HG03025 (cell line): ENCODE measurements around the gene TGM1.

Experiments
- ATAC-seq: cut with Tn5 transposase; IDR thresholded peaks from one replicate; pipeline ENCODE4 v1.9.1; 2021; ENCODE audit warnings: mild to moderate bottlenecking, moderate library complexity; ENCODE audit not compliant: unreplicated experiment, low FRiP score

Gene TGM1

DNA sequence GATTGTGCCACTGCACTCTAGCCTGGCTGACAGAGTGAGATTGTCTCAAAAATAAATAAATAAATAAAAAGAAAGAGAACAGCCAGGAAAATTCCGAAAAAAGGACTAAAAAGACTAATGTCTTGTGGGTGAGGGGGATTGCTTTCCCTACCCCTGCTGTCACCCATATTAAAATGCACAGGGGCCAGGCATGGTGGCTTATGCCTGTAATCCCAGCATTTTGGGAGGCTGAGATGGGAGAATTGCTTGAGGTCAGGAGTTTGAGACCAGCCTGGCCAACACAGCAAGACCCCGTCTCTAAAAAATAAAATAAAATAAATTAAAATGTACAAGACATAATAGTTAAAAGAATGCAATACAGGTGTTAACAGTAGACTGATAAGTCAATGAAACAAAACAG, 30.5 kb upstream of the TGM1 start:
- ATAC-seq: no peak

DNA sequence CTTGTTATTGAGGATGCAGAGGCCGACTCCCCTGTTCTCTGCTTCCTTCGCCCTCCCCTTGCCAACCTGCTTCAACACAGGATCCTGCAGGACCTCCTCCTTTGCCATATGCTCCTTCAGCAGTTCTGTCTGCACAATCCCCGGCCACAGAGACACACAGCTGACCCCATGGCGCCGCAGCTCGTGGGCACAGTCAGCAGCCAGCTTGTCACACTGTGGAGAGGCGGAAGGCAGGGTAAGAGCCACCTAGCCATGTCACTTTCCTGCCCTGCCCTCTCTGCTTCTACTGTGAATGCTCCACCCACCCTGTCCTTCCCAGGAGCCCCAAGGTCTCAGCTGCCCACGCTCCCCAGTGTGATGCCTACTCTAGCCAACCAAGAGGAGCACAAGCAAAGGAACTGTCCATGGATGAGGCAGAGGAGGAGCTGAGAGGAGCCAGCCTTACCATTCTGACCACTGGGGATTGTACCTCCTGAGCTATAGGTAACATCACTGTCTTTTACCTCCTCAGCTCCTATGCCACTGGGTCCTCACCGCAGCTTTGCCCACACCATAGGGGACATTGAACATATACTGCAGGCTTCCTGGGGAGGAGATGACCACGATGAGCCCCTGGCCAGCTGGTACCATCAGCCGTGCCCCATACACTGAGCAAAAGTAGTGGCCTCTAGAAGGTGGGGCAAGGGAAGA, 29.3 kb upstream of the TGM1 start:
- no peak for ATAC-seq

DNA sequence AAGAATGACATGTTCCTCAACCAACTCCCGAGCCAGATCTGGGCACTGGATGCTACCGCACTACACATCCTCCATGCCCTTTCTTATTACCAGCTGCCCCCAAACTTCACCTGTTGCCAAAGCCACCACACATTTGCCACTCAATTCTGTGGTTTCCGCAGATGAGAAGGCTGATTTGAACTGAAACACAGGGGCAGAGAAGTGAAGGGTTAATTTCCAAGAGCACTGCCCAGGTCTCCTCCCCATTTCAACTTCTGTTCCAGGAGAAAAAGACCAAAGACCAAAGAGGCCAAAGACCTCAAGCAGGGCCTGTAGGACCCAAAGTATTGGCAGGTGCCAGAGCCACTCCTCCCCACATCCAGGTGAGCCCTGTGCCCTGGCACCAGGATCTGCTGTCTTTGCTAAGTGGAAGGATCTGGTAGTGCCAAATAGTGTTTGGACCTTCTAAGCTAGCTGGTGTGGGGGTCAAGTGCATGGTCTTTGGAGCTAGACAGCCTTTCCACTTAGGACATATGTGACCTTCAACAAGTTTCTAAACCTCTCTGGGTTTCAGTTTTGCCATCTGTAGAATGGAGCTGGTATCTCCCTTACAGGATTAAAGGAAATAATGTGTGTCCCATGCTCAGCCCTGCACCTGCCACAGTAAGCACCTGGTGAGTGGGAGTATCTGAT, 28.6 kb upstream of the TGM1 start:
- no peak for ATAC-seq

- ATAC-seq: no peak
Observed at GRCh38 chr14:24290746-24291145, 27.8 kb upstream of the TGM1 start.

GRCh38 chr14:24289649-24290280, 26.8 kb upstream of the TGM1 start:
- no peak for ATAC-seq

GRCh38 chr14:24286996-24287395, 24.0 kb upstream of the TGM1 start:
- no peak for ATAC-seq

GRCh38 chr14:24285351-24285750, 22.4 kb upstream of the TGM1 start:
- ATAC-seq: no peak

DNA sequence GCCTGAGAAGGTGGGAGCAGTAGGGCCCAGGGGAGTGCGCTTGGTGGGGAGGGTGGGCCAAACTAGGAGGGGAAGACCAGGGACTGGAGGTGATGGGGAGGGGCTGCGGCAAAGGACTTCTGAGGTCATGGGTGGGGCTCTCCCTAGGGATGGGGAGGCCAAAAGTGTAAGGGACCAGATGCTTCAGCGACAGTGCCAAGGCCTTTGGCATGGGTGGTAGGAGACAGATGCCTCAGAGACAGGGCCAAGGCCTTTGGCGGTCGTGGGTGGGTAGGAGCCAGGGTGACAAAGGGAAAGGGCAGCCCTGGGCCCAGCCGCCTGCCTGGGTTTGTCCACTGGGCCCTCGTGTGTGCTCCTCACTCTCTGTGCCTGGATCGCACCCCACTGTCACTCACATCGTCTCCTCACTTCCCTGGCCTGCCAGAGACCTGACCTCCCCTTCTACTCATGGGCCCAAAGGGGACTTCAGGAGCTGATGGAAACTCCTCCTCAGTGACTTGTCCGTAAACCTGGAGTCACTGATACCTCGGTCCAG, 21.6 kb upstream of the TGM1 start:
- no peak for ATAC-seq

DNA sequence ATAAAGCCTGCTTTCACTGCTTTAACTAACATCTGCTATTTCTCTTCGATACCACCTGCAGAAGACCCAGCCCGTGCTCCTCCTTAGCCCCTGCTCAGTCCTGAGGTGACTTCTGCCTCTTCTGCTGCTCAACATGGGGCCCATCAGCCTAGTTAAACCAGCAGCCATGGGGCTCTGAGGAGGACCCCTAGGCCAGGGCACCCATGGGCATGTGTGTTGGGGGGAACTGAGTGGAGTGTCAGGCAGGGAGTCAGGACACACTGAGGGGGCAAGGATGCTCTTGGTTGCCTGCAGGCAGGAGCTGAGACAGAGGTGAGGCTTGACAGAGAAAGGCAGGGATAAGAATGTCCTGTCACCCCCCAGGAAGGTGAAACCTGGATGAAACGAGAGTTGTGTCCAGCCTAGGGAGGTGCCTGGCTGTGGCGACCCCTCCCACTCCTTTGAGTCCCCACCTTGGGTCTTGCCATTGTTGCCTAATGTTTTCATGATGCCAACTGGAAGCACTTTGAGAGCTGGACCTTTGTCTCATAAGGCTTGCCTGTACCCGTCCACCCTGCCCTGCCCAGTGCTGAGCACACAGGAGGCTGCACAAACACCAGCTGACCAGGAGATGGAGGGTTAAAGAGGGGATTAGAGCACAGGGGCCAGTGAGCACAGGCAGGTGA, 21.0 kb upstream of the TGM1 start:
- ATAC-seq: no peak

- ATAC-seq: no peak
Observed at GRCh38 chr14:24282736-24283135, 19.8 kb upstream of the TGM1 start.

DNA sequence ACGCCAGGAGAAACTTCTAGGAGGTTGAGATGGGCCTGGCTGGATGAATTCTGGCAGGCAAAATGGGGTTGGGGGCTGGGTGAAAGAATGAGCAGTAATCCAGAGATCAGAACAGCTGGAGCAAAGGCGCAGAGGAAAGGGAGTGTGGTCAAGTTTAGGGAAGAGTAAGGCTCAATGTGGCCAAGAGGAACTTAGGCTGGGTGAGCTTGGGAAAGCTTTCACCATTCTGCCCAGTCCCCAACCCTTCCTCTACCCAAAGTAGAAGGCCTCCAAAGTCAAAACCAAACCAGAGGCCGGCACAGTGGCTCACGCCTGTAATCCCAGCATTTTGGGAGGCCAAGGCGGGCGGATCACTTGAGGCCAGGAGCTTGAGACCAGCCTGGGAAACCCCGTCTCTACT, 18.7 kb upstream of the TGM1 start:
- no peak for ATAC-seq

DNA sequence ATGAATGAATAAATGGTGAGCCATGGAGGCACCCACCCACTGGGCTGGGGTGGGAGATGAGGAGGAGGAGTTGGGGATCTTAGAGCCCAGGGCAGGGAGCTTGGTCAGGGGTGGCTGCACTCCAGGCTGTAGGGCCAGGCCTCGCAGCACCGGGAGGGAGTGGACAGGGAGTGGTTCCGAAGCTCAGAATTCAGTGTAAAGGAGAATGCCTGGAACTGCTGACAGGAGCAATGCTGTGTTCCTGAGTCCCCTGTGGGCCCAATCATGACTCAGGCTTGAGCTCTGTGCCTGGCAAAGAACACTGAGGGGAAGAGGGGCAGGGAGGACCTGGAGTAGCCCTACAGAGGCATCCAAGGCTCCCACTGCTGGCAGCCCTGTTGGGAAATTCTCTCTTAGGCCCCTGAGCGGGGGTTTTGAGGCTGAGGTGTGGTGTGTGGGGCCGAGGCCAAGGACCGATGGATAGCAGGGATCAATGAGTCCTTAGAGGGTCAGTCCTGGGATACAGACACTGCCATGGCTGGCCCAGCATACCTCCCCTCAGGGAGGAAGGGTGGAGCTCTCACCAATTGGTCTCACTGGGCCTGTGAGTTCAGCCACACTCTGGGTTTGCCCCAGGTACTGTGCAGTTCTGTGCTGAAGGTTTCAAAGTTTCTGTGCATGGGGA, 18.0 kb upstream of the TGM1 start:
- ATAC-seq: no peak

DNA sequence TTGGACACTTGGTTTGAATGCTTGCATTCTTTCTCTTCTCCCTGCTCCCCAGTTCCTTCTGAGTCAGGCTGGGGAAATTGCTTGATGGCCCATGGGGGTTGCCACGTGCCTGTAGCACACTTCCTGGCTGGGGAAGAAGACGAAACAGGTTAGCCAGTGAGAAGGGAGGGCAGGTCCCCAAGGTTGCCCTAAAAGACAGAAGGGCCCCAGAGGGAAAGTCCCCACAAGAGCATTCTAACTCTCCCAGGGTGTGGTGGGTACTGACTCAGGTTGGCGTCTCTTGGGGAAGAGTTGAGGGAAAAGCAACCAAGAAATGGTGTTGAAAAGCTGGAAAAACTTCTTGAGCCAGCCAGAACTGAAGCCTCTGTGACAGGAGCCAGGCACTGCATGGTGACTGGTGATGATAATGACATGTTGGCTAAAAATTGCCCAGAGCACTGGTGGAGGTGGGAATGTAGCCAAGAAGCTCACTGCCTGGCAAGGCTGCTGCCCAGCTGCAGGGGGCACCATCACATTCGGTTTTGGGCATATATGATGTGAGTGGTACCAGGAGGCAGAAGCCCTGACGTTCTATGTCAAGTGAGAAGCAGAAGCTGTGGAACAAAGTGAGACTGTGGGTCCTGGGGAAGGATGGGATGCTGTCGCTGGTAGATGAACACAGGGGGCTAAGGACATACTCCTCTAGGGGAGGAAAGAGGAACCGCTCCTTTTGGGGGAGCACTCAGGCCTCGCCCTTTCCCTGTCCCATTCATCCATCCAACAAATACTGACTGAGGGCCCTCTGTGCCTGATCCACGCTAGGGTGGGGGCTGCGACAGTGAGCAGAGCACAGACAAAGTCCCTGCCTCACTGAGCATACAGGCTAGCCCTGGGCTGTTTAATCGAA, 16.6 kb upstream of the TGM1 start:
- no peak for ATAC-seq

GRCh38 chr14:24278424-24278823, 15.4 kb upstream of the TGM1 start:
- ATAC-seq: no peak

DNA sequence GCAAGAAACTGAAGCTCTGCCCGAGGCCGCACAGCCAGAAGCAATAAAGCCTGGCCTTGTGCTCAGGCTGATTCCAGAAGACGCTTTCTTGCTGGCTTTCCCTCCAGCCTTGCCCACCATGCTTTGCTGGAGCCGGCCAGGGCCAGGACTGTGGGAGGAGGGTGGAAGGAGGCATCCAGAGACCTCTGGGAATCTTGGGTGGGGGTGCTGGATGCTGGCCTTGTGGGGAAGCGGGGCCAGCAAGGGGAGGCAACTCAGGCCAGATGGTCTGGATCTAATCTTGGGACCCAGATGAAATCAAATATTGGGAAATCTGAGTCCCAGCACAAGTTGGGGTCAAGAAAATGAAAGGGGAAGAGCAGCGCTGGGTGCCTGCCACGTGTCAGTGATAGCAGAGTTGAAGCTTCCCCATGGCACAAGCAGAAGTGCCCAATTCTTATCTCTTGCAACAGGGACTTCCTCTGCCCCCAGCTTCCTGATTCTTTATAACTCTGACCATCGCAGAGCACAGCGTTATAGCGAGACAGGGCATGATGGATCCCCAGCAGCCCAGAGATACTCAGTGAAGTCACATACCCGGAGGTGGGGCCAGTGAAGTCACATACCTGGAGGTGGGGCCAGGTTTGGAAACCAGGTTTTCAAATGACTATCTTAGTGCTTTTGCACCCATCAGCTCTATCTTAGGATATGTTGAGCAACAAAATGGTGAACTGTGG, 14.8 kb upstream of the TGM1 start:
- no peak for ATAC-seq

DNA sequence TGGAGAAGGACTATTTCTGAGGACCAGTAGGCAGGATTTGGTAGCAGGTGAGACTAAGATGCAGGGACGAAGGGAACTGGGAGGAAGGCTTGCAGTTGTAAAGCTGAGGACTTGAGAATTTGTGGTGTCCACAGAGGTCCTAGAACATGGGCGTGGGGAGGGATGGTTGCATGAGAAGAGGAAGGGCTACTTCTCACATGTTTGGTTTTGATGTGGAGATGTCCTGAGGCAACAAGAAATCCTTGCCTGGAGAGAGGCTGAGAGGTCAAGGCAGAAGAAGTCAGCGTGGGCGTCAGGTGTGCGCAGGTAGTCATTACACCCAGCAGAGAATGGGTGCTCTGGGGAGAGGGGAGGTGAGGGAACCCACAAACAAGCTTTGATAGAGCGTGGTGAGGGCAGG, 14.1 kb upstream of the TGM1 start:
- no peak for ATAC-seq

- ATAC-seq: no peak
Observed at GRCh38 chr14:24274101-24274543, 11.1 kb upstream of the TGM1 start.

DNA sequence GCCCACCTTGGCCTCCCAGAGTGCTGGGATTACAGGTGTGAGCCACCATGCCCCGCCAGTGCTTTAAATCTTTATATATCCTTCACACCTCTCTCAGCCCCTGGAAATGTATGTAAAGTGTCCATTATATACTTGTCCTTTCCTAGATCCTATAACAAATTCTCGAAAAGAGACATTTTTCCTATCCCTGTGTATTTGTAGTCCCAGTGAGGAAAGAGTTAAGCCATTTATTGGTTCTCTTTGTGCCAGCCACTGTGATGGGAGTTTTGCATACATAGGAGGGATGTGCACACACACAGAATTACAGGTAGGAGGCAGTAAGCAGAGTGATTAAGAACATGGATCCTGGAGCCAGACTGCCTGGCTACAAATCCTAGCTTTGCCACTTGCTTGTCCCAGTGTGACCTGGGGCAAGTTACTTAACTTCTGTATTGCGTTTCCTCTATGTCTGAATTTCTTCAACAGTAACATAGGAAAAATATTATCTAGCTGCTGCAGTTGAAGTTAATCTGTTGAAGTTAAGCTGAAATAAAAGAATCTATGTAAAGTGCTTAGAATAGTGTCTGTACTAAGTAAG, 10.5 kb upstream of the TGM1 start:
- ATAC-seq: no peak

- no peak for ATAC-seq
Observed at GRCh38 chr14:24272467-24272866, 9.5 kb upstream of the TGM1 start.
